ENCODE results near the gene PLPPR5. TPM values are rescaled to one million over a fixed set of nuclear protein-coding genes. Genes with fewer than 3 reads are reported as not detected.

PLPPR5 gene
- total RNA-seq, 1 experiment from 2014 or later = 13.6 TPM

DNA sequence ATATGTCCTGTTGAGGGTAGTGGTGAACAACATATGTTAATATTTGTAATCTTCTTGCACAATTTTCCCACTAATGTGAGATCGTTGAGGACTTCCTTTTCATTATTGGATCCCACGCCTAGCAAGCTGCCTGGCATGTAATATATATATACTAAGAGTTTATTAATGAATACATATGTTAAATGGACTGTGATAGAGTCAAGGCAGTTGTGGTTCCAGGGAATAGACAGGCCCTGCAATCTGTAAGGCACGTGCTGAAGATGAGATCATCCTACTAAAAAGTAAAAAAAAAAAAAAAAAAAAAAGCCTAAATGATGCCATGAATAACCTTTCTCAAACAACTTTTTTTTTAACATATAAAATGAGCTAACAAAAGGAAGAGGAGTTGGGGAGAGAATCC is 28.9 kb downstream of the PLPPR5 start:
- no peak for DNase-seq (ENCODE audit: low spot score)

DNA sequence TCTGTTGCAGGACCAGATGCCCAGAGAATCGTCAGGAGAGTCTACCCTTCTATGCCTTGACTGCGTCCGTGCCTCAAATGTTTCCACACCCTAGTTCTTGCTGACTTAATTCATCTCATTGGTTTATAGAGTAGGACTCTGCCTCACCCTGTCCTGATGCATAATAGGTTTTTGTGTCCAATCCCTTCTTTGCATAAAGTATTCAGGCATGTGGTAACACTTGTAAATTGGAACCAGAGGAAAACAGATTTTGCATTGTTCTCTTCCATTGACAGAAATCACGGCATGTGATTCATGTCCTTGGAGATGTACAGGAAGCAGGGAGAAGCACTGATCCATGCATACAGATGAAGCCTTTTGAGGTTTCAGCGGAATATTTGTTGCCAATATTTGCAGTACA is 29.5 kb downstream of the PLPPR5 start:
- no peak for DNase-seq (ENCODE audit: low spot score)
- in situ Hi-C loops (cut with HindIII; ENCODE audit: low sequenced_read_pairs) = no loop called here

More for the DNA sequence above, 28.9 kb downstream of the PLPPR5 start:
- in situ Hi-C loops (cut with HindIII; ENCODE audit: low sequenced_read_pairs) = no loop called here

DNA sequence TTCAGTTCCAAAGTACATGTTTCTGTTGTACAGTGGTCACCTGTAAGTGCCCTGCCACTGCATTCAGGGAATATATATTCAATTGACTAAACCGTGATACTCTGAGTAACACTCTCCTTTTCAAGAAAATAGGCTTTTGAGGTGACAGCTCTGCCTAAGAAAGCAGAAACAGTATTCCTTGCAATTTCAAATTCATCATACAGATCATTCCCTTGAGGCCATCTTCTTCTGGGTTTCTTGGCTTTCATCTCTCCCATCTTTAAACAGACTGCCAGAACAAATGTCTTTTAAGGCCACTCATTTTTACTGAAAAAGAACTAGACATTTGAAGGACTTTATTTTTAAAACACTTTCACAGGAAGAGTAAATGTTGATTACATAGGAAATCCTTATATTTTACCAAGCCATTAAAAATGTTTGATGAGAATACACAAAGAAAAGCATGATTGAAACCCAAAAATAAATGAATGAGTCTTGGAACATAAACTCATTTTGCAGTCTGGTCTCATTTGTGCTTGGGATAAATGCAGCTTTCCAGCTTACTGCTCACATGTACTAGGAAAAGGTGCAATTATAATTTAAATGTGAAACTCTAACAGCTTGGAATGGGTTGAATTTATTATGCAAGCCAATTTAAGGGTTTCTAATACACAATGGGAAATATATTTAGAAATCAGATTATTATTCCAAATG is 34.7 kb downstream of the PLPPR5 start:
- no peak for DNase-seq (ENCODE audit: low spot score)
- in situ Hi-C loops (cut with HindIII; ENCODE audit: low sequenced_read_pairs) = no loop called here

DNA sequence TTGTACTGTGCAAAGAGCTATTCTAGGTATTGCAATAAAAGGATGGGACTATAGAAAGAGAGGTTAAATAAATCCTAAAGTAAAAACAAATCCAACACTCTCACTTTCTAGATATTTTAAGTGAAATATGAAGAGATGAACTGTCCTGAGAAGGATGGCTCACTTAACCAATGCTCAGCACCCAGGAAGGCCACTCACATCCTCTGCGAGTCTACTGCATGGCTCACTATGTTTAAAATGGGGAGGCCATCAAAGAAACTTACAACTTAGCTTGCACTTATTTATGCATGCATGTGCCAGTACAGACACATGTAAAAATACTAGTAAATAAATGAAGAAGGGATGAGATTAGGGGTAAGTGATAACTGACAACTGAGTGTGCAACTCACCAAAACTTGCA is 37.5 kb downstream of the PLPPR5 start:
- in situ Hi-C loops (cut with HindIII; ENCODE audit: low sequenced_read_pairs) = no loop called here
- DNase-seq (ENCODE audit: low spot score) = no peak

DNA sequence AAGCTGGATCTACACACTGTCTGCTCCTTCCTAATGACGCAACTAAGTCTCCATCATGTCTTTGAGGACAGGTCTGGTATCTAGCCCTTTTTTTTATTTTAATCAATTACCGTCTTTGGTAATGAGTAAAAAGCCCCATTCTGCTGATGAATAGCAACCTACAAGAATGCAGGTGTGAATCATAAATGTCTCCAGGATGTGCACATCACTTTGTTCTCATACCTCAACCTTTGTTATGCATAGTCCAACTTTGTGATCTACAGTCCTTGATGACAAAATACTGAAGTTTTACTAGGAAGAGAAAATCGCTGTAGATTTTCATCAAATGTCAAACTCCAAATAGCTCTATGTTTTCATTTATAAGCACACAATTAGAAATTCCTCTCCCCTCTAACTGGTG is 39.3 kb downstream of the PLPPR5 start:
- DNase-seq (ENCODE audit: low spot score) = no peak
- in situ Hi-C loops (cut with HindIII; ENCODE audit: low sequenced_read_pairs) = no loop called here

DNA sequence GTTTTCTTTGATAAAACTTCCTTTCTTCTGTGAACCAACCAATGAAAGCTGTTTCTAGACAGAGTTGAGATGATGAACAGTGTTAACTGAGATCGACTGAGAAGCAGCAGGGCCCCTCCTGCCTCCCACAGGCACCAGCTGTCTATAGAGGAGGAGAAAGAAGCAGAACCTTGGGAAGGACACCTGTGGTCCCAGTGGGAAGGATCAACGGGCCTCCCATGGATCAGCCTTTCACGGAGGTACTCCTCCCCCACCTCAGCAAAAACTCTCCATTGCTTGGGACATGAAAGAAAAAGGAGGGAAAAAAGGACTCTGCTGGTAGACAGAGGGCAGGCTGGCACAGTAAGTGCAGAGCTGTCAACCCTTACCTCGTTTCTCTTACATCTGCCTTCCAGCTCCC is 40.5 kb downstream of the PLPPR5 start:
- in situ Hi-C loops (cut with HindIII; ENCODE audit: low sequenced_read_pairs) = no loop called here

DNA sequence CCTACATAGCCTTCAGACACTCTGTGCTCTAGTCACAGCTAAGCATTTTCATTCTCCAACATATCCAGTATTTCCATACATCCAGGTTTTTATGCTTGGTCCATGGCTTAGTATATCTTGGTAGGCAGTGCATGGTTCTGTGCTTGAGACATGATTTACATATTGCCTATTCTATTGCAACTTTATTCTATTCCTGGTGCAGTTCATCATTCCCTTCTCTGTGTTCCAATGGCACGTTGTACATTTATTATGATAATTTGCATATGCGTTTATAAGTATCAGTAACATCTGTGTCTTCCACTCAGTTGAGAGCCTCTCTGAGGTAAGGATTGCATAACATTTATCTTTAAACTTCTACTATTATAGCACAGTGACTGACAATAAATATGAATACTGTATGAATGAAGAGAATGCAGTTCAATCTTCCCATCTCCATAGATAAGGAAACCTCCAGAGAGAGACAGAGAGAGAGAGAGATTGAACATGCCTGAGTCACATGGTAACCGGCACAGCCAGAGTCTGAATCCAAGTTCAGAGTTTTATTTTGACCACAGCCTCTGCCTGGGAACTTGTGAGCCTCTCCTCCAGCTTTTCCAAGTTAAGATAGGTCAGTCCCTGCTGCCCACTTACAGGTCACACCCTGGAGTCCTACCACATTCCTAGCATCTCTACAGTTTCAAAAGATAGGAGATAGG is 41.5 kb downstream of the PLPPR5 start:
- no peak for DNase-seq (ENCODE audit: low spot score)

More for the DNA sequence above, 40.5 kb downstream of the PLPPR5 start:
- DNase-seq (ENCODE audit: low spot score) = no peak

DNA sequence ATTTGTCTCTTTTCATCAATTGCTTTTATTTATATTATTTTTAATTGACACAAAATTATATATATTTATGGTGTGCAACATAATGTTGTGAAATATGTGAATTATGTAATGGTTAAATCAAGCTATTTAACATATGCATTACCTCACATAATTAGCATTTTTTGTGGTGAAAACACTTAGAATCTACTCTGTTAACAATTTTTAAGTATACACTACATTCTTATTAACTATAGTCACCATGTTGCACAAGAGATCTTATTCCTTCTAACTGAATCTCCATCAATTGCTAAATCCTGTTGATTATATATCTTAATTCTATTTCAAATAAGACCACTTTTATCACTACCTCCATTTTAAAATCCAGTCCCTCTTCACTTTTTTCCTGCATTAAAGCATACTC is 42.5 kb downstream of the PLPPR5 start:
- in situ Hi-C loops (cut with HindIII; ENCODE audit: low sequenced_read_pairs) = no loop called here
- no peak for DNase-seq (ENCODE audit: low spot score)

More for the DNA sequence above, 41.5 kb downstream of the PLPPR5 start:
- in situ Hi-C loops (cut with HindIII; ENCODE audit: low sequenced_read_pairs) = no loop called here

DNA sequence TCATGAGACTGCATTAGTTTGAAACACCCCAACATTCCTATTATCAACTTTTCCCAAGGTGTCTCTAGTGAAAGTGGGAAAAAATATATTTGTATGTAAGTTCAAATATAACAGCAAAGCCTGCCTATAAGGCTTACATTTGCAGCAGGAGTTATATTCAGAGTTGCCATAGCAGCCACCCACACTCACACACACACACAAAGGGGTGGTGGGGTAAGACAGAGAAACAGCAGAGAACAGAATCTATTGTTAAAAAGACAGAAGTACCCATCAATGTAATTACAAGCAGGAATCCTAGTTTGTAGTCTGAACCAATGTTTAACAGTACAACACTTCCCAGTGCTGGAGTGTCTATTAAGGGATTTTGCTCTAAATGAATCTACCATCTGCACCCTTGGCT is 55.0 kb downstream of the PLPPR5 start:
- in situ Hi-C loops (cut with HindIII; ENCODE audit: low sequenced_read_pairs) = no loop called here
- DNase-seq (ENCODE audit: low spot score) = no peak

DNA sequence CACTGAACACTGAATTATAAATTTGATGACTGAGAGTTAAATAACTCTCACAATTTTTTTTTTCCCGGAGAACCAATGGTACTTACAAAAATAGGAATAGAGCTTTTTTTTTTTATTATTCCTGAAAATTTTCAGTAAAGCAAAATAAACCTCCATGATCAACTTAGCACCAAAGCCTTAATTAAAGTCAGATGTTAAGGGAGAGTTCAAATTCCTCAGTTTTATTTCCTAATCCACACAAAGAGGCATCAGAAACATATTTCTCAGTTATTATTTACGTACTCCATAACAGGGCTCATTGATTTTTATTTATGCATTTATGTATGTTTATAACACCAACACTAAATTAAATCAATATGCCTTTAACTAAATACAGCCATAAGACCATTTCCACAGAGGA is 55.5 kb downstream of the PLPPR5 start:
- no peak for DNase-seq (ENCODE audit: low spot score)
- in situ Hi-C loops (cut with HindIII; ENCODE audit: low sequenced_read_pairs) = no loop called here

DNA sequence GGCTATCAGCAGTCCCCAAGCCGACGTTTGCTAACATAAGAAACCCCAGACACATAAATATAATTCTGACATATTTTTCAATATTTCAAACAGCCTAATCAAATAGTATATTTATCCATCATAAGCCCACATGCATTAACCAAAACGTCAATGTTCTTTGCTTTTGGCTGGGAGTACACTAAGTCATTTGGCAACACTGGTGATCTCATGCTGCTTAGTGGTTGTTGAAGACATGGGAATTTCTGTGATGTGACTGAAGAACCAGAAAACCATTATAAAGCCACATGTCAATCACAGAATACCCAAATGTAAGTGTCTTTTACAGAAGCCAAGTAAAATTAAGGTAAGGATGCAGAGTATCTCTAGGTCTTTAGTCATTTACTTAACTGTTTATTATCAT is 57.6 kb downstream of the PLPPR5 start:
- DNase-seq (ENCODE audit: low spot score) = no peak
- in situ Hi-C loops (cut with HindIII; ENCODE audit: low sequenced_read_pairs) = no loop called here

DNA sequence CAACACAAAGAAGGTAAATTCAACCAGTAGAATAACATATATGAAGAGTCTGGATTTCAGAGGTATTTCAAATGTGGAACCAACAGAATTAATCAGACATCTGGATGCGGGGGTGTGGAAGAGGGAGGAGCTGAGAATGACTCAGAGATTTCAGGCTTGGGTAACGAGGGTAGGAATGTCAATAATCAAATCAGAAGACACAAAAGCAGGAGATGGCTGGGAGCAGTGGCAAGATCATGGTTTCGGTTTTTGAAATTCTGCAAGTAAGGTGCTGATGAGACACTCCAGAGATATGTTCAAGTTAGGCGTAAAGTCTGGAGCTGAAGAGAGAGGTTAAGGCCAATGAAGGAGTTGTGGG is 64.0 kb downstream of the PLPPR5 start:
- no peak for DNase-seq (ENCODE audit: low spot score)
- in situ Hi-C loops (cut with HindIII; ENCODE audit: low sequenced_read_pairs) = no loop called here

DNA sequence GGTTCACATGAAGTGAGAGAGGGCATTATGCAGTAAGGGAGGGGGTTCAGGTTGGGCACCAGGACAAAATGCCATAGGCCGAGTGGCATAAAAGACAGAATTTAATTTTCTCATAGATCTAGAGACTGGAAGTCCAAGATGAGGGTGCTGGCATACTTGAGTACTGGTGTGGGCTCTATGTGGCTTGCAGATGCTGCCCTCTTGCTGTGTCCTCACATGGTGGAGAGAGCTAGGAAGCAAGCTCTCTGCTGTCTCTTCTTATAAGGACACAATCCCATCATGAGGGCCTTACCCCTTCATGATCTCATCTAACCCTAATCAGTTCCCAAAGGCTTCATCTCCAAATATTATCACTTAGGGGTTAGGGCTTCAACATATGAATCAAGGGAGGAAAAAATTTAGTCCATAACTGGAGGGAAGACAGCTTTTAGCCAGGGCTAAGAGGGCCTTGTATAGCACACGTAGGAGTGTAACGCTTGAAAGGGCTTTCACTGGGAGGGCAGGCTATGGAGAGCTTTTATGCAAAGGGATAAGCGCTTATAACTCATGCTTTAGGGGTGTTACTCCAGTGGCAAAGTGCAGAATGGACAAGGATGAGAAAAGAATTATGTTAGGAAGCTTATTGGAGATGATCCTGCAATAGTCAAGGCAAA is 64.5 kb downstream of the PLPPR5 start:
- in situ Hi-C loops (cut with HindIII; ENCODE audit: low sequenced_read_pairs) = no loop called here
- no peak for DNase-seq (ENCODE audit: low spot score)

DNA sequence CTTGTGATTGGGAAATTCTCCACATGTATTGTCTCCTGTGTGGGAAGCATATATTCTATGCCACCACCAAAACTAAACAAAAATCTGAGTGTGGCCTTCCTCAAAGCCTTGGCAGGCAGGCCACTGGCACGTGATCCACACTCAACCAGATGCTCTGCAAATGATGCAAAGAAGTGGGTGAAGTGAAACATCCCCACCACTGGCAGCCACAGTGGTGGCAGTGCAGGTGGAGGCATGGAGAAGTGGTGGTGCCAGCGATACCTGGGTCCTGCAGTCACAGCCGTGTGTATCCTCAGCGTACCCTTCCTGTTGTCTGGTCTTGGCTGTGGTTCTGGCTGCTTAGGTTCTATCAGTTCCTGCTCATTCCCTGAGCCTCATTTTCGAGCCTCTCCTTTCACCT is 65.2 kb downstream of the PLPPR5 start:
- no peak for DNase-seq (ENCODE audit: low spot score)
- in situ Hi-C loops (cut with HindIII; ENCODE audit: low sequenced_read_pairs) = no loop called here

DNA sequence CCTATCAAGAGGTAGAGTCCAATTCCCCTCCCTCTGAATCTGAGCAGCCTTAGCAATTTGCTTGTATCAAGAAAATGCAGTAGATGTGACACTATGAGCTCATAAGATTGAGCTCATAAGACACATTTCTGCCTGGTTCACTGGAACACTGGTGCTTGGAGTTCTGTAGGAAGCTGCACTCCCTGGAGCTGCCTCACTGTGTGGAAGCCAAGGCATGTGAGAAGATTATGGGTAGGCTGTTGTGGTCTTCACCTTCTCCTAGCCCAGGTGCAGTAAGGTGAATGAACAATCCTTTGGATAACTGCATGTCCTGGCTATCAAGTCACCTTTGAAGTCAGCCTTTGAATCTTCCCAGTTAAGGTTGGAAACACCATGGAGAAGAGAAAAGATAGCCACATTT is 67.3 kb downstream of the PLPPR5 start:
- in situ Hi-C loops (cut with HindIII; ENCODE audit: low sequenced_read_pairs) = no loop called here
- DNase-seq (ENCODE audit: low spot score) = no peak

DNA sequence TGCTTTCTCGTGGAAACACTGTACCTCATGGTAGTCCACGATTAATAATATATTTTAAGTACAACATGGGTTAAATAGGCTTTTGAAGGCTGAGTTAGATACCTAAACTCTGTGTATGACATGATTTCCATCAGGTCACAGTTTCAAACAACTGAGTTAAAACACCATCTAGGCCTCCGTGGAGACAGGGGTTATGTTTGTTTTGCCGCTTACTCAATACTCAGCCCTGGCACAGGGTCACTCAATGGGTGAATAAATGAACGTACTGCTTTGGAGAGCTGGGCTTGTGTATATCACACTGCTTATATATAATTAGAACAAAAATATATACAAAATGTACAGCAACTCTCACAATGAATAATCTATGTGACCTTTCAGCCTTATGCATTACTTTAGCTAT is 72.5 kb downstream of the PLPPR5 start:
- in situ Hi-C loops (cut with HindIII; ENCODE audit: low sequenced_read_pairs) = no loop called here
- DNase-seq (ENCODE audit: low spot score) = no peak

DNA sequence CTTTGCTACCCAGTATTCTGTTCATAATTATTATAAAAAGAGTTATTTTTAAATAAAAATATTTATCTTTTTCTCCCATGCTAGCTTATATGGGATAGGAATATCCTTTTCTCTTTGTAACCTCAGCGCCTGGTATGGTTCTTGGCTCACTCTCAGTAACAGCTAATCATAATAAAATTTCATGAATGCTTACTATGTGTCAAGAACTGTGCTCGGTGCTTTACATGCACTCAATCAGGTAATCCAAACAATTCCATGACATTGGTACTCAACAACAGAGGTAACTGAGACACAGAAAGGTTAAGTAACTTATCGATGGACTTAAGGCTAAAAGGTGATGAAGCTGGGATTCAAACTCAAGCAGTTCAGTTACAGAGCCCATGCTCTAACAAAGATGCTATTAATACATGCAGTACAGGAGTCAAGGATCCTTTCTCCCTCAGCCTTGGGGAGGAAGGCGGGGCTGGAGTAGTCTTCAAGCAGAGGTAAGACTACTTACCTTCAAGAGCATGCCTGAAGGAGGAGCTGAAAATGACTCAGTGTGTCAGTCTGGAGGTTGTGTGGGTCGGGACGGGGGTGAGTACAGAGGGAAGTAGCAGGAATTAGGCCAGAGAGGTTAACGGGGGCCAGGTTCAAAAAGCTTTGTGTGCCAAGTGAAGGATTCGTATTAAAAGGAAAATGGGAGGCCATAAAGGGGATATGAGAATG is 73.4 kb downstream of the PLPPR5 start:
- in situ Hi-C loops (cut with HindIII; ENCODE audit: low sequenced_read_pairs) = no loop called here
- no peak for DNase-seq (ENCODE audit: low spot score)

DNA sequence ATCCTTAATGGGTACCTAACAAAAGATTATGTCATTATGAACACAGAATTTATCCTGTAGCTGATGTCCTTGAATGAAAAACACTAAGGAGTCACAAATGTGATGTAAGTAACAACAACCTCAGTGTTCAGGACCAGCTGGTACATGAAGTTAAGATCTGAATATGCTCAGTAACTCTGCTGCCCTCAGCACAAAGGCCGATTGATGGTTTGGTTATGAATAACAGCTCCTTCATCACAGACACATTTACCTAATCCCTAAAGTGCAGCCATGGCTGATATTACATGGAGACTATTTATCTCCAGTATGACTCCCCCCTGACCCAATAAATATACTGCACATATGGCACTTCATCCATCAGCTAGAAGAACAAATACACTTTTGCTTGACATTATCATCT is 75.2 kb downstream of the PLPPR5 start:
- no peak for DNase-seq (ENCODE audit: low spot score)
- in situ Hi-C loops (cut with HindIII; ENCODE audit: low sequenced_read_pairs) = no loop called here

DNA sequence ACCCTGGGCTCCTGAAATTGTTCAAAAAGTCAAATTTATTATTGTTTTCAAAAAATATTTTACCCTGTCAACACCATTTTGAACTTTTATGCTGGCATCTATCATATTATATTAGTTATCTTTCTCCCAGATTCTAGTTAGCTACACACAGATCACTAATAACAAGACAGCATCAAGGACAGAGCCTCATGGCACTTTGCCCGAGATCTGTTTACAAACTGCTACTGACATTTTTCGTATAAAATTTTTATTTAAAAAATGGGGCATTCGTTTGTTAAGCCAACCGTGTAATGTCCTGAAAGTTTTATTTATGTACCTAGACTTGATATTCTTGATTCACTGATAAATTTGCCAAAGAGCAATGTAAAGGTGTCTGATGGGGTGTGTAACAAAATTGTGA is 78.1 kb downstream of the PLPPR5 start:
- in situ Hi-C loops (cut with HindIII; ENCODE audit: low sequenced_read_pairs) = no loop called here
- DNase-seq (ENCODE audit: low spot score) = no peak

DNA sequence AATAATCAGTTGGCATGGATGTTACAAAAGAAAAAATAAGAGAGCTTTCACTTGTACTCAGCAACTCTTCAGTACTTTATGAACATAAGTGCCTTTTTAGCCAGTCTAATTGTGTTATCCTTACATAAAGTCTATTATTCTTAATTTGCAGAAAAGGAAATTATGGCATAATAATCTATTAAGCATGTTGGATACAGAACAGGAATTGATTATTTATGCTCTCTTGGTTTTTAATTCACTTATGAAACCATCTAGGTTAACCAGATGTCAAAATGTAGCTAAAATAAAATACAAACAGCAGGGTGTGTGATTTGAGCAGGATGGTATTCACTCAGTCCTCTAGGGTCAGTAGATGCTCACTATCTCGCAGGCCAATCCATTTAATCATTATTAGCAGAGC is 79.7 kb downstream of the PLPPR5 start:
- in situ Hi-C loops (cut with HindIII; ENCODE audit: low sequenced_read_pairs) = no loop called here
- no peak for DNase-seq (ENCODE audit: low spot score)

Data from G401 (cell line).